Cerebellar nuclear complex (tissue), 1 donor: ENCODE measurements around the gene FABP3.

ENCODE experiments used
- DNase-seq, 2 experiments: peaks; one replicate each; lab custom pipeline; 2025; lab: John Stamatoyannopoulos, UW

FABP3 gene

DNA sequence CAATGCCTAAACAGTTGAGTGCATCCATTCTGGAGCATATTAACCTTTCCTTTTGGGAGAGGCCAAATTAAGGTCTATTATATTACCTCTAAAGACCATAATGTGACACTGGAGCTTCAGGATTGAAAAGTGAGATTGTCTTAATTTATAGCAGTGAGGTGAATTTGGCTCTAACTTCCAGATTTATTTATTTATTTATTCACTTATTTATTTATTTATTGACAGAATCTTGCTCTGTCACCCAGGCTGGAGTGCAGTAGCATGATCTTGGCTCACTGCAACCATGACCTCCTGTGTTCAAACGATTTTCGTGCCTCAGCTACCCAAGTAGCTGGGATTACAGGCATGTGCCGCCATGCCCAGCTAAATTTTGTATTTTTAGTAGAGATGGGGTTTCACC, 57.0 kb downstream of the FABP3 start:
- DNase-seq: no peak
